Stimulated activated CD4-positive, alpha-beta T cell treated with anti-CD3 and anti-CD28 coated beads, Interleukin-4, amount 100 ng/mL, for 1 hour (primary cell): ENCODE results near the gene ZNF862.

Experiments
- DNase-seq: peaks from one replicate; pipeline ENCODE4 v3.0.0-alpha.2; 2020

The ZNF862 gene

DNA sequence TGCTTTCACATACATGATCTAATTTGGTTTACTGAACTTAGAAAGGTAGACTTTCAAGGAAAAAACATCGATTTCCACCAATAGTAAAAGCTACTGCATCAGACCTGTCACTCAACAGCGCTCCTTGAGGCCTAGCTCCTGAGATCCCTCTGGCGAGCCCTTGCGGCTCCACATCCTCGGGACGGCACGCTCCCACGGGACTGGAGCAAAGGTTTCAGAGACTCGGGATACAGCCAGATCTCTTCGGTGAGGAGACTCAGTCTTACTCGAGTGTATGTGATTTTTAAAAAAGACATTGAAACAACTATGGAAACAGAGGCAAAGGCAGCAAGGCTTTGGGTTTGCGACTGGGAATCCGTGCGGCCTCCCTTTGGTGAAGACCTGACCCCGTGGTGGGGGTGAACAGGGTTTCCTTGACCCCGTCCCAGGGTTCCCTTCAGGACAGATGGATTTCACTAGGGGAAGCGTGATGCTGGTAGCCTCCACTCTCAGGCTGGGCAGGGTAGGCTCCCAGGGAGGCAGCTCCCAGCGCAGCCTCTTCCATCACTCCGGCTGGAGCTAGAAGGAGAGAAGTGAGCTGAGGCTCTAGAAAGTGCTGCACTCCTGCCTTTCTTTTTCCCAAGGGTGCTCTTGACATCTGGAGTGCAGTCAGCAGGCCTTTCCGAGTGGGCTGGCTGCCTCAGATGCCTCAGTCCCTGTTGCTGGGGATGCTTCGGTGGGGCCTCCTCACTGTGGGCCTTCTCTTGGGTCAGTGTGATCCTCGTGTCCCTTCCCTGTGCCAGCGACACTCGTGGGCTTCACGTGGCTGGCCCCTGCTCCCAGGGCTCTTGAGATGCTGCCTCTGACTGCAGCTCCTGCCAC, 29.8 kb downstream of the ZNF862 start:
- no peak for DNase-seq

DNA sequence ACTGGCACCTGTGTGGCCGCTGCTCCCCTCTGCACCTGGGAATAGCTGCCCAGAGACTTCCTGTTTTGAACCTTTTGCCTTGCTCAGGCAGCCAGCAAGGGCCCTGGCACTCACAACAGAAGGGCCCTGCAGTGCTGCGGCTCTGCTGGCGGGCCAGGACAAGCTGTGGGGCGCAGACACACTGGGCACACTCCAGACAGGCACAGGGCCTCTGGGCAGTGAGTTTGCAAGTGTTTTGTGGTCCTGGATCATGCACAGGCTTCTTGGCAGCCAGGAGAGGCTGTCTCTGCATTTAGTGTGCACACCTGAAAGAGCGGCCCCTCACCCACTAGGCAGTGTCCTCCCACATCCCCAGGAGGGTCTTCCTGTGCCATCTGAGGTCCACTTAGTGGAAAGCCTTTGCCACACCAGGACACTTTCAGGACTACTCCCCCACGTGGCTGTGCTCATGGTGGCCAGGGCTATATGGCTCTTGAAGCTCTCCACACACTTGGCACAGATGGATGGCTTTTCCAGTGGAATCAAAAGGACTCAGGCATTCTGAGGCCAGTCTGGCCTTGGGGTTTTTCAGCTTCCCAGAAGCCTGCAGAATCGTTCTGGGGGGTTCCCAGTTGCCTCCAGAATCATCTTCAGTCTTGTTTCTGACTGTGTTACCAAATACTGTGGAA, 30.6 kb downstream of the ZNF862 start:
- no peak for DNase-seq

DNA sequence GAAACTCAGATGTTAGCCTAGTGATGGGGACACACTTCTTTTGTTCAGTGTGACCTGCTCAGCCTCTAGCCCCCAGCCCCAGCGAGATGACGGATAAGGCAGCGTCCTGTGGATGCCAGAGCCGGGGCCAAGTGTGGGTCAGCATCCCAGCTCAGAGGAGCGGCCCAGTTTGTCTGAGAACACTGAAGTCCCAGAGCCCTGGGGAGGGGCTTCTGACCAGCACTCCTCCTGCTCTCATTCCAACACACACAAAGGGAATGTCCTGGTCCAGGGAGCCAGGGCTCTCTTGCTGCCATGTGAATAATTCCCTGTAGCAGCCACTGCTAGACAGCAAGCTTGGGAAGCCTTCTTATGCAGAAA, 31.1 kb downstream of the ZNF862 start:
- no peak for DNase-seq

DNA sequence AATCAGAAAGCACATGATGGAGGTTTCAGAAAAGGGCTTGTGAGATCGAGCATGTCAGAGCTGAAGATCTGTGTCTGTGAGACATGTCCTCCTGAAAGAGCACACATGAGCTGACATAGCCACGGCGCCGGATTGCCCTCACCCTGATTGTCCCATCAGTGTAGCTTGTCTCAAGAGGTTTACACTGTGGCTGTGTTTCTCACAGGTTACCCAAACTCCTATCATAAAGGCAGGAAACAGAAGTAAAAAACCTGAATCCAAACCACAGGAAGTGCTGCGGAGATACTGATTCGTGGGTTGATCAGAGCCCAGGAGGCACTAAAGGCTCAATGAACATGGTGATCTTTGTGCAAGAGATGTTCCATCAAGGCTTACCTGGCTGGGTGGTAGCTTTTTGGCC, 31.7 kb downstream of the ZNF862 start:
- DNase-seq, result no peak

DNA sequence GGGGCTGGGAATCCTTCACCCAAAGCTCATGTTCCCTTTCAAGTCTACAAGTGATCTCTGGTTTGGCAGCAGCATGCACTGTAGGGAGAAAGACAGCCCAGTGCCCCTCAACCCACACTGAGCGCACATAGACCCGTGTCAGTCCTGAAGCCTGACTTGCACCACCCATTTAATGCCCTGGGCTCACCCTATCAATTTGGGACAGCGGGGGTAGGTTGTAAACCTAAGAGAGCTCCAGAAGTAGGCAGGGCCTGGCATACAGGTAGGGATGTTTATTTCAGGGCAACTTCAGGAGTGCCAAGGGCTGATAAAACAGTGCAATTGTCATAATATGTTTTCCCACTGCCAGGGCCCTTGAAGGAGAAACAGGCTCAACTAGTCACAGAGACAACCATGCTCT, 32.1 kb downstream of the ZNF862 start:
- DNase-seq, result no peak

DNA sequence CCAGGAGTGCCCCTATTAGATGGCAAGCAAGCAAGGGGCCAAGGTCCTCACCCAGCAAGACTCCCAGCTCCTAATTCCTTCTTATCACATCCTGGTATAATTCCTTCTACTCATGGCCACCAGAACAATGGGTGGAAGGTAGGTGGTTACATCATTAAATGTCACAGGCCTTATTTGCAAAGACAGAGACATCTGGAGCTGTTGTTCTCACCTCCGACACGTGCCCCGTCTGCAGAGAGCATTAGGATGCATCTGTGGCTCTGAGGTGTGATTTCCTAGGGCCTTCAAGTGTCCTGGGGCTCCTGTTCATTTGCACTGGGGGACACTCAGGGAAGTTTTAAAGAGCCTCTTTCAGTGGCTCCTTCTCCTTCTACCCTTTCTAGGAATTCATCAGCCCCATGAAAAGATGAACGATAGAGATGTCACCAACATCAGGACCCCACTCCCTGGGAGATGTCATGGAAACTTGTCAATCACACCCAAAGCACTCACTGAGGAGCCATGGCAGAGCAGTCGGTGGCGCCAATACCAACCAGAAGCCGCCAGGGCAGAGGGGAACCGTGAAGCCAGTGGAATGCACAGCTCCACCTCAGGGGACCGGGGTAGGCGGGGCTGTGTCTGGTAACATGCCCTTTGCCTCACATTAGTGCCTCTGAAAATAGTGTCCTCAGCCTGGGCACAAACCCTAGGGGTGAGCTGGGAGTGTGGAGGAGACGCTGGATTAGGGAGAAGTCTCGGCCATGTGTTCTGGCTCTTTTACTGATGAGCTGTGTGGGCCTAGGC, 32.7 kb downstream of the ZNF862 start:
- peak; percentile 30 for DNase-seq

DNA sequence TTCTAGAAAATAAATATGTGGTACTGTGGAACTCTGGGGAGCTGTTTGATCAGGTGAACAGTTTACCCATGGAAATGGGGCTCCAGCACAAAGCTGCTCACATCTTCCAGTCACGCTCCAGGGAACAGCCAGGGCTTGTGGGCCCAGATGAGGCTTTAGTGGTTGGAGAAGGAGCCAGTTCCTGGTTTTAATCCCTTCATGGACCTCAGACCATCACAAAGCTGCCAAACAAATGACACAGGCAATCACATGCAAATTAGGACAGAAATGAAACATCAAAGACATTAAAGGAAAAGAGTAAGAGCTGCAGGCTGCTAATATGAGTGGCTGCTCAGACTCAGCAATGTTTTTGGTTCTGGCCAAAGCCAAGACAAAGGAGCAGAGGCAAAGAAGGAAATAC, 33.4 kb downstream of the ZNF862 start:
- no peak for DNase-seq

DNA sequence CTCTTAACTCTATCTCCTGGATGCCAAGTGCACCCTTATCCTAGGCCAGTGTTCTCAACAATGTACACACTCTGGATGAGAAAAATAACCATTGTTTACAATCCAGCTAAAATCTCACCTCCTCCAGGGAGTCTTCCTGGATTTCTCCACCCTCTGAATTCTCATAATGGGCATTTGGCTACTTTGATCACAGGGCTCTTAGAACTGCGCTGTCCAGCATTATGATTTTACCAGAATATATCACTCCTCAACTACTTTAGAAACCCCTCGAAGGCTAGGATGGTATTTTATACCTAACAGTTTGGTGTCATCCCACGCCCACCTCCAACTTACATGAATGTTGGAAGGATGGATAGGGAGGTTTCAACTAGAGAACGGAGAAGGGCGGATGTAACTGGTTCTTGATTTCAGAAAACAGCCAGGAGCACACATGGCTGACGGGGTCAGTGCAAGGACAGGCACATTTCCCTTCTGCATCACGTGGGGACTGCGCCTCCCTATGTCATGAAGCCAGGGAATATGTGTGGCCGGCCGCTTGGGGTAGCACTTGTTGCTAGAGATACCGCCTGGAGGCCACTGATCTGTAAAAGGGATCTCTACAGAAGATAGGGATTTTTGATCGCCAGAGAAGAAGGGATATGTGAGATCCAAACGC, 34.4 kb downstream of the ZNF862 start:
- DNase-seq, result no peak

GRCh38 chr7:149873074-149873969, 35.1 kb downstream of the ZNF862 start, which contains the start of gene ATP6V0E2:
ATP6V0E2 (plus strand) TSS chr7:149873969; CDS start chr7:149874066, 97 bp downstream.
- DNase-seq, result peak; percentile 94

- DNase-seq, result no peak
These were observed 35.9 kb downstream of the ZNF862 start for GRCh38 chr7:149873970-149874643.

DNA sequence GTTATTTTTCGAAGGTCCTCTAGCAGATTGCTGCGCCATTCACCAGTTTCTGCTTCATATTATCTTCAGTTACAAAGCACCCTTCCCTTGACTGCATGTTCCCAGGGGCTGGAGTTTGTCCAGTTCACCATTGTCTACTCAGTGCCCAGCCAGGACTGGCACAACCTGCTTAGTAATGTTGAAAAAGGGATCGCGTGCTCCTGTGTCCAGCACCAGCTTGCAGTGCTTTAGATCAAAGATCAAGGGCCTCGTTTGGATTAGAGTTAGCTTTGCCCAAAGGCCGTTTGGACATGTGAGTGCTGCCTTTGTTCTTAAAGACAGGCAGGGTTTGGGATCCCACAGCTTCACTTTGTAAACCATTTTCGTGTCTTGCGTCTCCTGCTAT, 36.5 kb downstream of the ZNF862 start:
- DNase-seq, result no peak

DNA sequence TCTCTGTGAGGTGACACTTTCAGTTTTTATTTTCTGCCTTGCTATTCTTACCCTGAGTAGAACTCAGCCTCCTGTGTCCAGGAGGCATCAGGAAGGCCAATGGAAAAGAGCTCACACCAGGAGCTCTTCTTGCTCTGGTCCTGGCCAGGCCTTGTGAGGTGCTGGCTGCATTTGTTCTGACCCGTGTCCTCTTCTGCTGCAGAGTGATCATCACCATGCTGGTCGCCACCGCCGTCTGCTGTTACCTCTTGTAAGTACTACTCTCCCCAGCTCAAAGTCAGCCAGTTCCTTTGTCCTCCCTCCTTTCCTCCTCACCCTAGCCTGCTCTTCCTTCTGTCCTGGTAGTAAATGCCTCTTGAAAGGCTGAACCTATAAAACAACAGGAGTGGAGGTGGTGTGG, 37.2 kb downstream of the ZNF862 start:
- no peak for DNase-seq

DNA sequence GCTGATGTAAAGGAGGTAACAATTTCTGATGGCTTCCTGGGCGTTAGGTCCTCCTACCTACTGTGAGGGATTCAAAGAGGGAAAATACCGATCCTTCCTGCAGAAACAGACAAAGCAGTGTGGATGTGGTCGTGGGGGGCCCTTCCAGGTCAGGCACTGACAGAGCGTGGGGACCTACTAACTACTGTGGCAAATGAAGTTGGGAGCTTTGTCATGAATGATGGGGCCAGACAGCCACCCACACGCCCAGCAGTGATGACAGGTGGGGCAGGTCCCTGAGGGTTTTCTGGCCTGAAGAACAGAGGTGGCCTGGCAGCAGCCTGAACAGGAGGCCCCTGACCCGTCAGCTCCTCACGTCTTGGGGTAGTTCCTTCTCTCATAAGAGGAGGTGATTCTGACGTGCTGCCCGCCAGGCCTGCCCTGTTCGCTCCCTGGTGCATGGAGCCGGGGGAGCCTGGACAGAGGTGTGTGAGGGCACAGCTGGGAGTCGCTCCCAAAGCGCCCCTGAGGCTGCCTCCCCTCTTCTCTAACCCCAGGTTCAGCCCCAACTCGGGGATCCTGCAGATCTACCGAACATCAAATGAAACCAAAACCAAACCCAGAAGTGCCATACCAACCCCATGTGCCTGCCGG, 39.8 kb downstream of the ZNF862 start:
- no peak for DNase-seq

DNA sequence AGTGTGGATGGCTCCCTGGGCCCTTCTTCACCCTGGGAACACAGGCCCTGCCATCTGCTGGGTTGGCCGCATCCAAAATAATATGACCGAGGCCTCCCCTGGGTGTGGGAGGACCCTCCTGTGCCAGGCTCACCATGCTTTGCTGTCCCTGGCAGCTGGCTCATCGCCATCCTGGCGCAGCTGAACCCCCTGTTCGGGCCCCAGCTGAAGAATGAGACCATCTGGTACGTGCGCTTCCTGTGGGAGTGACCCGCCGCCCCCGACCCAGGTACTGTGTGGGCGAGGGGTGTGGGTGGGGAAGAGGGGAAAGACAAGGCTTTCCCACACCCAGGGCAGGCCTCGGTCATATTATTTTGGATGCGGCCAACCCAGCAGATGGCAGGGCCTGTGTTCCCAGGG, 40.3 kb downstream of the ZNF862 start:
- DNase-seq, result no peak

GRCh38 chr7:149879271-149879743, 41.1 kb downstream of the ZNF862 start:
- no peak for DNase-seq

- DNase-seq, result no peak
These were observed 41.8 kb downstream of the ZNF862 start for GRCh38 chr7:149879766-149880637.

GRCh38 chr7:149880638-149881311, 42.6 kb downstream of the ZNF862 start:
- DNase-seq, result no peak

DNA sequence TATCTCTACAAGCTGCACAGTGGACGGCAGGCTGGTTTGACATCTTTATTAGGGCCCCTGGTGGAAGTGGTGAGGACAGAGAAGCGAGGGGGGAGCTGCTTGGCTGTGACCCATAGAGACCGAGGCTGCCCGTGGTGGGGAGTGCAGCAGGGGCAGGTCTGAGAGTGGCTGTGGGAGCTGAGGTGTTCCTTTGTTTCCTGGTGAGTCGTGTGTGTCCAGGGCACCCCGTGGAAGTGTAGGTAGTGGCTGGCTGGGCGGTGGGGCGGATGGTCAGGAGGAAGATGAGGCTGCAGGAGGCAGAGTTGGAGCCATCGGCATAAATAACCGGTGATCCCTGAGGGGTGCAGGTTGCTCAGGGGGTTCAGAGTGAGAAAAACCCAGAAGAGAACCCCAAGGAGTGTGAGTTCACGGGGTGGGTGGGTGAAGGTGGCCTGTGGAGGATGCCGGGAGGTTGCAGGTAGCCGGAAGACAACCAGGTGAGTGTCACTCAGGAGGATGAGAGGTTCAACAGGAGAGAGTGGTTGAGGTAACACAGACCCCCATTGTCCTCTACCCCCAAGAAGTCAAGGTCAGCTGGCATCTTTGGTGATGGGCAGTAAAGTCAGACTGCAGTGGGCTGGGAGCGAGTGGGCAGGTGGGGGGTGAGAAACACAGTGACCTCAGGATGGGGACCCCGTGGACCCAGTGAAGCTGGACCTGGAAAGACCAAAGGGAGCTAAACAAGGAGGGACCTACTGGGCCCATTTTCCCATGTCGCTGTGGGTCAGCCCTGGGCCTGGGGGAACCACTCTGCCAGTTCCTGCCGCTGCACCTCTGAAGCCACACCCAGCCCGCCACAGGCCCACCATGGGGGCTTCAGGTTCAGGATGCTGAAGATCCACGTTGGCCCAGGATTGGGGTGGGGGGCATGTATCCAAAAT, 43.4 kb downstream of the ZNF862 start:
- no peak for DNase-seq
